IMR-90 (cell line): ENCODE measurements around the gene PRR33.

ENCODE experiments used
- CTCF ChIP-seq: conservative IDR thresholded peaks from 2 replicates; pipeline ENCODE4 v1.5.1; 2012; ENCODE audit warnings: mild to moderate bottlenecking, low read depth, low read length, improper control_type of control experiment
- POLR2A ChIP-seq: IDR thresholded peaks from 2 replicates; pipeline ENCODE4 v1.6.1; 2012; ENCODE audit warnings: mild to moderate bottlenecking, low read depth, low read length
- TF ChIP-seq, protein P1 (sequence below): fragments of 150-350 bp; IDR thresholded peaks from 2 replicates; pipeline ENCODE4 v1.6.1; 2017; ENCODE audit warnings: mild to moderate bottlenecking, antibody characterized with exemption, low read length, low read depth

DNA sequence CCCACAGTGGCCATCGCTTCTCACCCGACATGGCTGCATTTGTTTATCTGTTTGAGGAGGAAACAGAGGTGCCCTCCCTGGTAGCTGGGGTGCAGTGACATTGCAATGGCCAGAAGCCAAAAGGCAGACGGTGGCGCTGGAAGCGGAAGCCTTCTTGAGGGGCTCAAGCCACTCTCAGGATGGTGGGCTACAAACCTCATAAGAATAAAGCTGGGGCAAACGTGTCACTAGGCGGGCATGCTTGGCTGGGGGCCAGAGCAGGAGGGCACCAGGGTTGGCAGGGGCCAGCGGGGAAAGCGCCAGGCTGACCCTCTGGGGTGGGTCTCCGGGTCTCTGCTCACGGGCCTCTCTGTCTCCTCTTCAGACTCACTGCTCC is 40.4 kb upstream of the PRR33 start:
- TF ChIP-seq POLR2A (no peak), CTCF (no peak)
- TF ChIP-seq, protein P1, sequence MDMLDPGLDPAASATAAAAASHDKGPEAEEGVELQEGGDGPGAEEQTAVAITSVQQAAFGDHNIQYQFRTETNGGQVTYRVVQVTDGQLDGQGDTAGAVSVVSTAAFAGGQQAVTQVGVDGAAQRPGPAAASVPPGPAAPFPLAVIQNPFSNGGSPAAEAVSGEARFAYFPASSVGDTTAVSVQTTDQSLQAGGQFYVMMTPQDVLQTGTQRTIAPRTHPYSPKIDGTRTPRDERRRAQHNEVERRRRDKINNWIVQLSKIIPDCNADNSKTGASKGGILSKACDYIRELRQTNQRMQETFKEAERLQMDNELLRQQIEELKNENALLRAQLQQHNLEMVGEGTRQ = no peak
